ENCODE results near the gene PTPN22. TPM values are rescaled to one million over a fixed set of nuclear protein-coding genes. Genes with fewer than 3 reads are reported as not detected.

PTPN22 gene
- total RNA-seq, 2 experiments from 2014 or later: 28.3 to 30.2 TPM

- no peak for TF ChIP-seq CTCF (IDR thresholded peaks at IDR 0.05)
- CTCF ChIA-PET: no interaction called here
- H3K4me3 ChIP-seq (ENCODE audit: low read length): no peak overlapping the region
- peaks cover 45% of the 10 kb centered on the region for H3K36me3 Mint-ChIP-seq (ENCODE audit: low read depth)
- H3K9me3 ChIP-seq (ENCODE audit: control insufficient read depth in 1 of 2, insufficient read depth in 1 of 2, low read length in 2 of 2): no peaks in the 10 kb centered on the region
- H3K27me3 Mint-ChIP-seq: no peaks in the 10 kb centered on the region
- peaks cover 11% of the 10 kb centered on the region for H3K36me3 ChIP-seq (ENCODE audit: insufficient read depth, low read length)
- intact Hi-C loops (cut with DNase I, micrococcal nuclease): loop anchor here (2.0 to 10.0 kb wide), 9 partner anchors 114 to 1098 kb away; partner anchors contain the start of genes LRIG2 (in 2 of the 2), SLC16A1 (in 2 of the 2), BCAS2 (in 1 of the 2) and CSDE1 (in 1 of the 2)
- H3K4me3 Mint-ChIP-seq: peak overlapping the region; percentile 97
- H3K27ac ChIP-seq (ENCODE audit: low read depth in 1 of 2, low read length in 2 of 2): peak overlapping the region in 1 of 2 donors; percentile 89
- ATAC-seq (ENCODE audit: poor library complexity) (no peak), DNase-seq (peak in 1 of 14 experiments; percentile 36)
- H3K4me1 ChIP-seq (ENCODE audit: insufficient read depth, low read length): peaks cover 15% of the 10 kb centered on the region
- H3K27me3 ChIP-seq (ENCODE audit: control insufficient read depth in 1 of 2, insufficient read depth in 2 of 2, low read length in 2 of 2): no peaks in the 10 kb centered on the region
- POLR2A ChIA-PET: interaction anchor here (1.0 kb wide), 1 partner anchor 118 kb away, joined by 3 read pairs; no protein-coding TSS in a partner anchor
- H3K4me1 Mint-ChIP-seq (ENCODE audit: low read depth): peaks cover 37% of the 10 kb centered on the region
- H3K9me3 Mint-ChIP-seq: peaks cover 3% of the 10 kb centered on the region
- peak overlapping the region; percentile 96 for H3K27ac Mint-ChIP-seq
These were observed 58.3 kb downstream of the PTPN22 start for GRCh38 chr1:113813218-113813617.

GRCh38 chr1:113812661-113813135 is 58.8 kb downstream of the PTPN22 start:
- Histone ChIP-seq H3K36me3 (ENCODE audit: insufficient read depth, low read length) (peaks cover 11% of the 10 kb centered on the region), H3K27me3 (ENCODE audit: control insufficient read depth in 1 of 2, insufficient read depth in 2 of 2, low read length in 2 of 2) (no peaks in the 10 kb centered on the region), H3K27ac (ENCODE audit: low read depth in 1 of 2, low read length in 2 of 2) (peak overlapping the region; percentile 89 to 96), H3K9me3 (ENCODE audit: control insufficient read depth in 1 of 2, insufficient read depth in 1 of 2, low read length in 2 of 2) (no peaks in the 10 kb centered on the region), H3K4me3 (ENCODE audit: low read length) (peak overlapping the region; percentile 89), H3K4me1 (ENCODE audit: insufficient read depth, low read length) (peaks cover 15% of the 10 kb centered on the region)
- DNase-seq (peak in 5 of 14 experiments; percentile 6 to 72 (median 12)), ATAC-seq (ENCODE audit: poor library complexity) (no peak)
- Mint-ChIP-seq H3K36me3 (ENCODE audit: low read depth) (peaks cover 45% of the 10 kb centered on the region), H3K27me3 (no peaks in the 10 kb centered on the region), H3K4me3 (peak overlapping the region; percentile 97), H3K4me1 (ENCODE audit: low read depth) (peaks cover 41% of the 10 kb centered on the region), H3K9me3 (peaks cover 3% of the 10 kb centered on the region), H3K27ac (peak overlapping the region; percentile 96)
- TF ChIP-seq CTCF (IDR thresholded peaks at IDR 0.05): no peak
- ChIA-PET POLR2A (interaction anchor here (0.5 to 2.3 kb wide), 36 partner anchors 9 to 1287 kb away, joined by 3 to 62 read pairs (median 4); partner anchors contain the start of genes AP4B1, BCAS2, CSDE1 and DCLRE1B), CTCF (interaction anchor here (0.6 to 1.0 kb wide), 6 partner anchors 23 to 1097 kb away, joined by 3 to 6 read pairs (median 4); partner anchors contain the start of gene PPM1J)
- intact Hi-C loops (cut with DNase I, micrococcal nuclease): loop anchor here (1.0 to 10.0 kb wide), 14 partner anchors 29 to 1098 kb away; partner anchors contain the start of genes LRIG2 (in 2 of the 2), SLC16A1 (in 2 of the 2), BCAS2 (in 1 of the 2) and CSDE1 (in 1 of the 2)

GRCh38 chr1:113811888-113812660 is 59.4 kb downstream of the PTPN22 start, which contains the start of gene RSBN1:
RSBN1 (minus strand) TSS chr1:113812476; CDS start chr1:113812412, 64 bp downstream.
- H3K4me3 ChIP-seq (ENCODE audit: low read length): peak within 1 kb of the TSS; percentile 89
- DNase-seq: peak; percentile 96 to 100 (median 97)
- Mint-ChIP-seq H3K4me3 (peak within 1 kb of the TSS; percentile 97), H3K9me3 (peaks cover 3% of the 10 kb centered on the region), H3K36me3 (ENCODE audit: low read depth) (peaks cover 39% of the 10 kb centered on the region), H3K4me1 (ENCODE audit: low read depth) (peaks cover 47% of the 10 kb centered on the region), H3K27me3 (no peaks in the 10 kb centered on the region), H3K27ac (peak within 1 kb of the TSS; percentile 96)
- intact Hi-C loops (cut with DNase I, micrococcal nuclease): loop anchor here (1.0 to 10.0 kb wide), 15 partner anchors 29 to 1097 kb away; partner anchors contain the start of genes LRIG2 (in 2 of the 2), SLC16A1 (in 2 of the 2), BCAS2 (in 1 of the 2) and CSDE1 (in 1 of the 2)
- peaks cover 15% of the 10 kb centered on the region for H3K4me1 ChIP-seq (ENCODE audit: insufficient read depth, low read length)
- H3K27me3 ChIP-seq (ENCODE audit: control insufficient read depth in 1 of 2, insufficient read depth in 2 of 2, low read length in 2 of 2): no peaks in the 10 kb centered on the region
- peak; percentile 91 for ATAC-seq (ENCODE audit: poor library complexity)
- no peaks in the 10 kb centered on the region for H3K9me3 ChIP-seq (ENCODE audit: control insufficient read depth in 1 of 2, insufficient read depth in 1 of 2, low read length in 2 of 2)
- TF ChIP-seq CTCF (IDR thresholded peaks at IDR 0.05): peak; percentile 15
- CTCF ChIA-PET: interaction anchor here (0.6 to 1.0 kb wide), 6 partner anchors 24 to 1097 kb away, joined by 3 to 6 read pairs (median 4); partner anchors contain the start of gene PPM1J
- H3K27ac ChIP-seq (ENCODE audit: low read depth in 1 of 2, low read length in 2 of 2): peak within 1 kb of the TSS; percentile 89 to 96
- H3K36me3 ChIP-seq (ENCODE audit: insufficient read depth, low read length): peaks cover 9% of the 10 kb centered on the region
- POLR2A ChIA-PET: interaction anchor here (0.5 to 2.3 kb wide), 39 partner anchors 9 to 1287 kb away, joined by 3 to 62 read pairs (median 4); partner anchors contain the start of genes AP4B1, BCAS2, CSDE1 and DCLRE1B
